Kidney (tissue), 14 donors: ENCODE data around the gene ARVCF. TPM values are rescaled to one million over a fixed set of nuclear protein-coding genes. Genes with fewer than 3 reads are reported as not detected.

Experiments used
- DNase-seq, 5 donors: peaks; one replicate each; pipeline ENCODE4 v3.0.0-alpha.2; 2013 to 2020
- FAIRE-seq: peaks from 2 replicates; lab custom pipeline; 2012; peaks lifted over from hg19 to GRCh38; lab: Jason Lieb, UNC
- H3K27ac ChIP-seq, 2 donors: one replicate each; pipeline ENCODE4 v1.7.0; 2013; ENCODE audit warnings: low read depth in 2 of 2, low read length in 2 of 2, inconsistent platforms in 1 of 2
- H3K27me3 ChIP-seq: one replicate; pipeline ENCODE4 v1.7.1; 2013; ENCODE audit warnings: low read length, inconsistent platforms; ENCODE audit not compliant: control insufficient read depth, insufficient read depth
- H3K36me3 ChIP-seq, 3 donors: one replicate each; pipeline versions ENCODE4 v1.7.0 to v1.7.1; 2013; ENCODE audit warnings: low read length in 3 of 3, control low read depth in 1 of 3, inconsistent platforms in 1 of 3; ENCODE audit not compliant: insufficient read depth in 3 of 3, control insufficient read depth in 2 of 3
- H3K4me1 ChIP-seq, 3 donors: one replicate each; pipeline versions ENCODE4 v1.7.0 to v1.7.1; 2013; ENCODE audit warnings: low read length in 3 of 3, inconsistent platforms in 1 of 3, low read depth in 1 of 3; ENCODE audit not compliant: control insufficient read depth in 2 of 3, insufficient read depth in 2 of 3
- H3K4me3 ChIP-seq, 3 donors: one replicate each; pipeline versions ENCODE4 v1.7.0 to v1.8.1; 2013; ENCODE audit warnings: low read length in 3 of 3, control low read depth in 1 of 3, inconsistent platforms in 1 of 3
- H3K9ac ChIP-seq, 3 donors: one replicate each; pipeline versions ENCODE4 v1.7.0 to v1.7.1; 2013; ENCODE audit warnings: low read length in 3 of 3, control low read depth in 1 of 3, inconsistent platforms in 1 of 3
- H3K9me3 ChIP-seq, 3 donors: one replicate each; pipeline versions ENCODE4 v1.7.0 to v1.7.1; 2013; ENCODE audit warnings: low read length in 3 of 3, control low read depth in 1 of 3, inconsistent platforms in 1 of 3; ENCODE audit not compliant: control insufficient read depth in 2 of 3, insufficient read depth in 1 of 3
- intact Hi-C: fragments of 100-400 bp; cut with DNase I; formaldehyde crosslinking; loops from one replicate; pipeline ENCODE4 v1.11.1; 2022
- polyA plus RNA-seq: library from polyadenylated mRNA; stranded (reverse); fragments of 350-450 nt; fragmentation: Illumina TruSeq; extraction: RNeasy Lipid Tissue Mini Kit (QIAGEN cat#74804); gene quantifications from one replicate; pipeline ENCODE4 v1.2.3, GENCODE V29; 2014; ENCODE audit warnings: low read depth, low replicate concordance; ENCODE audit not compliant: insufficient read depth
- total RNA-seq: library from RNA; stranded (reverse); fragmentation: NEBNext Ultra II Directional; extraction: Animal tissue kit (Norgen Biotek cat#: 25700); gene quantifications from one replicate; pipeline ENCODE4 v1.2.1, GENCODE V29; 2021
- TF ChIP-seq, protein P1 (sequence below): IDR thresholded peaks from 3 replicates; pipeline ENCODE4 v1.5.1; 2012; ENCODE audit warnings: mild to moderate bottlenecking, moderate library complexity, borderline replicate concordance; ENCODE audit not compliant: insufficient read depth; ENCODE audit errors: extremely low read depth
- donor health status: control.
- donor health status: control.
- donor health status: control.
- donor health status: control.
- donor health status: control.
- donor health status: DM: yes; HTN: yes; CAD: no.
- donor health status: Normal renal cell carcinoma (clear cell type).

Gene ARVCF
- total and polyA plus RNA-seq, 2 donors from 2014 or later: 16.0 to 21.9 TPM

GRCh38 chr22:20043057-20043996 lies 26.7 kb upstream of the ARVCF start:
- Histone ChIP-seq H3K36me3 (peaks cover 0 to 16% (median 10%) of the 10 kb centered on the region in 3 donors), H3K4me3 (no peak overlapping the region), H3K9ac (no peak overlapping the region), H3K9me3 (no peaks in the 10 kb centered on the region), H3K27me3 (no peaks in the 10 kb centered on the region), H3K27ac (no peak overlapping the region), H3K4me1 (no peaks in the 10 kb centered on the region)
- FAIRE-seq (no peak), DNase-seq (no peak)
- intact Hi-C loops: no loop called here
- TF ChIP-seq, protein P1, sequence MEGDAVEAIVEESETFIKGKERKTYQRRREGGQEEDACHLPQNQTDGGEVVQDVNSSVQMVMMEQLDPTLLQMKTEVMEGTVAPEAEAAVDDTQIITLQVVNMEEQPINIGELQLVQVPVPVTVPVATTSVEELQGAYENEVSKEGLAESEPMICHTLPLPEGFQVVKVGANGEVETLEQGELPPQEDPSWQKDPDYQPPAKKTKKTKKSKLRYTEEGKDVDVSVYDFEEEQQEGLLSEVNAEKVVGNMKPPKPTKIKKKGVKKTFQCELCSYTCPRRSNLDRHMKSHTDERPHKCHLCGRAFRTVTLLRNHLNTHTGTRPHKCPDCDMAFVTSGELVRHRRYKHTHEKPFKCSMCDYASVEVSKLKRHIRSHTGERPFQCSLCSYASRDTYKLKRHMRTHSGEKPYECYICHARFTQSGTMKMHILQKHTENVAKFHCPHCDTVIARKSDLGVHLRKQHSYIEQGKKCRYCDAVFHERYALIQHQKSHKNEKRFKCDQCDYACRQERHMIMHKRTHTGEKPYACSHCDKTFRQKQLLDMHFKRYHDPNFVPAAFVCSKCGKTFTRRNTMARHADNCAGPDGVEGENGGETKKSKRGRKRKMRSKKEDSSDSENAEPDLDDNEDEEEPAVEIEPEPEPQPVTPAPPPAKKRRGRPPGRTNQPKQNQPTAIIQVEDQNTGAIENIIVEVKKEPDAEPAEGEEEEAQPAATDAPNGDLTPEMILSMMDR: no peak

DNA sequence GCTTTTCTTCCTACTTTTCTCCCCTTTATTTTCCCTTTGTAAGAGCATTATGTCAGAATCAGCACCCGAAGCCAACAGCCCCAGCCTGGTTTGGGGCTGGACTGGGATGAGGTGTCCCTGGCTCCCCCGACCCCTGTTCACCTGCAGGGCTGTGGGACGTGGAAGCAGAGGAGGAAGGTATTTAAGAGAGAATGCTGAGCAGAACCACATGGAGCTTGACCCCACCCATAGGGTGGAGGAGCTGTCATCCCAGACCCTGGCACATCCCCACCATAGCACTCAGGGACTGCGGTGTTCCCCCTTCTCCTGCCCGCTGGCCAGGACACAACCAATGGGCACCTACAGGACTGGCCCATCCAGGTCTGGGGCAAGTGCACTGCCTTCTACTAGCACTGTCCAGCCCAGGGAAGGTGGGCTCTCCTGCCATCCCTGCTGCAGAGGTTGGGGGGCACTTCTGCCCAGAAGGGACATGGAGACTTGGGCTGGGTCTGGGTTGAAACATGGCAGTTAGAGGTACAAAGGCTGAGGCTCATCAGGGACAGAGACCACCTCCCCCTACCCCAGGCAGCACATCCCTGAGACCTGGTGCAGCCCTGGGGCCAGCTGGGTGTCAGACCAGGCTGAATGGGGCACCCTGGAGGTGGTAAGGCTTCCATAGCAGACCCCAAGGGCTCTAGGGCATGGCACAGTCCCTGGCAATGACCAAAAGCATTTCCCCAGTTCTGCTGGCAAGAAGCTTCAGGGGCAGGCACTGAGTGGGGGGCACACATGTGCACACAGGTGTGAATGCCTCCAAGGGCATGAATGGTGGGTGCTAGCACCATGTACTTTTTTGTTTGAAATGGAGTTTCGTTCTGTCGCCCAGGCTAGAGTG lies 23.9 kb upstream of the ARVCF start:
- intact Hi-C loops: no loop called here
- Histone ChIP-seq H3K4me3 (no peak overlapping the region), H3K27ac (no peak overlapping the region), H3K4me1 (no peaks in the 10 kb centered on the region), H3K9me3 (no peaks in the 10 kb centered on the region), H3K27me3 (no peaks in the 10 kb centered on the region), H3K36me3 (peaks cover 0 to 16% (median 15%) of the 10 kb centered on the region in 3 donors), H3K9ac (no peak overlapping the region)
- FAIRE-seq: no peak
- TF ChIP-seq, protein P1: no peak
- DNase-seq: no peak

DNA sequence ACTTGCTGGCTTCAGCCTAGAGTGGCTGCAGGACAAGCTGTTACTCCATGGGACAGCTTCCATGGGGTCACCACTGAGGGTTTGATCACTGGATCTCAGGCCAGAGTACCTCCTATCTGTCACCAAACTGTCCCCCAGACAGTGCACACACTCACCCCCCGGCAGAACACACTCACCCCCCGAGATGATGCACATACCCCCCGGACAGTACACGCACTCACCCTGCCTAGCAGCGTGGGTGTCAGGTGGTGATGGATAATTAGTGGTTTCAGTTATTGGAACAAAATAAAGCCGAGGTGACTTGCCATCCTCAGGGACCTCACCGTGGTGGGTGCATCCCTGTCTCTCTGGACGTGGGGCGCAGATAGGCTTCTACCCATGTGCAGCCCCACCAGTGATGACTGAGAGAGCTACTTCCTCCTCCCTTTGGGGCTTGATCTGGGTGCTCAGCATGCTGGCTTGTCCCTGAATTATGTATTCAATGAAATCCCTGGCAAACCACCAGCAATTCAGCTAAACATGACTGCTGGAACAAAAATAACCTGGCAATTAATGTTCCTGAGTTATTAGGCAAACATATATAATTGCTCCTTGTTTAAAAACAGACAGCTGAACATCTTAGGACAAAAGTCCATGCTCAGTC lies 23.2 kb upstream of the ARVCF start:
- H3K27me3 ChIP-seq: no peaks in the 10 kb centered on the region
- no peak overlapping the region for H3K27ac ChIP-seq
- intact Hi-C loops: no loop called here
- peaks cover 0 to 16% (median 15%) of the 10 kb centered on the region in 3 donors for H3K36me3 ChIP-seq
- no peaks in the 10 kb centered on the region for H3K4me1 ChIP-seq
- DNase-seq (no peak), FAIRE-seq (no peak)
- H3K4me3 ChIP-seq: no peak overlapping the region
- TF ChIP-seq, protein P1: no peak
- H3K9ac ChIP-seq: no peak overlapping the region
- no peaks in the 10 kb centered on the region for H3K9me3 ChIP-seq
